HepG2 (cell line): ENCODE measurements around the gene COL26A1. TPM values are rescaled to one million over a fixed set of nuclear protein-coding genes. Genes with fewer than 3 reads are reported as not detected.
A peak's percentile ranks its signal among the peaks of the same experiment; 100 is the strongest.

Experiments
- ARHGAP35 ChIP-seq: sonication (generic); formaldehyde crosslinking; IDR thresholded peaks from 2 replicates; pipeline ENCODE4 v1.9.0; 2022; ENCODE audit warnings: mild to moderate bottlenecking, inconsistent platforms, moderate library complexity, missing genetic modification reagents, borderline replicate concordance
- BRD4 ChIP-seq: sonication (generic); formaldehyde crosslinking; IDR thresholded peaks from 2 replicates; pipeline ENCODE4 v1.4.0; 2020; ENCODE audit warnings: missing genetic modification reagents
- FOSL2 ChIP-seq: sonication (generic); formaldehyde crosslinking; IDR thresholded peaks from 2 replicates; pipeline ENCODE4 v1.4.0; 2020; ENCODE audit warnings: missing genetic modification reagents
- FOXC1 ChIP-seq: sonication (generic); formaldehyde crosslinking; IDR thresholded peaks from 2 replicates; pipeline ENCODE4 v1.8.0; 2022; ENCODE audit warnings: mild to moderate bottlenecking, missing genetic modification reagents, borderline replicate concordance
- FOXO1 ChIP-seq: sonication (generic); formaldehyde crosslinking; IDR thresholded peaks from 2 replicates; pipeline ENCODE4 v1.4.0; 2020; ENCODE audit warnings: missing genetic modification reagents
- HIVEP1 ChIP-seq: sonication (generic); formaldehyde crosslinking; IDR thresholded peaks from 2 replicates; pipeline ENCODE4 v1.4.0; 2020; ENCODE audit warnings: mild to moderate bottlenecking, missing genetic modification reagents
- IKZF4 ChIP-seq: sonication (generic); formaldehyde crosslinking; IDR thresholded peaks from 2 replicates; pipeline ENCODE4 v1.5.1; 2020; ENCODE audit warnings: borderline replicate concordance, mild to moderate bottlenecking, low read depth, missing genetic modification reagents; ENCODE audit errors: not compliant biosample characterization
- KAT2B ChIP-seq: fragments of 150-350 bp; IDR thresholded peaks from 2 replicates; pipeline ENCODE4 v1.6.1; 2014; ENCODE audit warnings: low read depth, low read length, borderline replicate concordance
- KDM5A ChIP-seq: fragments of 200-600 bp; sonication (generic); IDR thresholded peaks from 2 replicates; pipeline ENCODE4 v1.7.0; 2018; ENCODE audit warnings: antibody characterized with exemption, mild to moderate bottlenecking, low read length, borderline replicate concordance
- KDM5B ChIP-seq: sonication (generic); formaldehyde crosslinking; IDR thresholded peaks from 2 replicates; pipeline ENCODE4 v1.4.0; 2020; ENCODE audit warnings: missing genetic modification reagents, mild to moderate bottlenecking, borderline replicate concordance
- PITX1 ChIP-seq: sonication (generic); formaldehyde crosslinking; IDR thresholded peaks from 2 replicates; pipeline ENCODE4 v1.5.1; 2020; ENCODE audit warnings: mild to moderate bottlenecking, missing genetic modification reagents
- SP1 ChIP-seq, 2 experiments: fragments of 450-650 bp in 1 of 2; sonication (generic) in 1 of 2; formaldehyde crosslinking in 1 of 2; IDR thresholded peaks; 2 replicates each; pipeline versions ENCODE4 v1.4.0 to v1.6.1; 2016 to 2020; ENCODE audit warnings: missing genetic modification reagents in 1 of 2
- ZKSCAN1 ChIP-seq: fragments of 150-350 bp; IDR thresholded peaks from 2 replicates; pipeline ENCODE4 v1.6.1; 2014; ENCODE audit warnings: low read length
- ZKSCAN5 ChIP-seq: sonication (generic); formaldehyde crosslinking; IDR thresholded peaks from 2 replicates; pipeline ENCODE4 v1.5.1; 2020; ENCODE audit warnings: mild to moderate bottlenecking, missing genetic modification reagents
- ZNF549 ChIP-seq: sonication (generic); formaldehyde crosslinking; IDR thresholded peaks from 2 replicates; pipeline ENCODE4 v1.5.0; 2020; ENCODE audit warnings: missing genetic modification reagents
- ZNF550 ChIP-seq: sonication (generic); formaldehyde crosslinking; IDR thresholded peaks from 2 replicates; pipeline ENCODE4 v1.4.0; 2020; ENCODE audit warnings: mild to moderate bottlenecking, missing genetic modification reagents, borderline replicate concordance
- ZNF564 ChIP-seq: sonication (generic); formaldehyde crosslinking; IDR thresholded peaks from 2 replicates; pipeline ENCODE4 v1.8.1; 2023; ENCODE audit warnings: mild to moderate bottlenecking, missing genetic modification reagents
- ZNF709 ChIP-seq: sonication (generic); formaldehyde crosslinking; IDR thresholded peaks from 2 replicates; pipeline ENCODE4 v1.5.0; 2020; ENCODE audit warnings: mild to moderate bottlenecking, missing genetic modification reagents
- ZSCAN29 ChIP-seq: sonication (generic); formaldehyde crosslinking; conservative IDR thresholded peaks from 2 replicates; pipeline ENCODE4 v1.4.0; 2020; ENCODE audit warnings: mild to moderate bottlenecking, missing genetic modification reagents
- polyA plus RNA-seq, 8 experiments: library from polyadenylated mRNA; depleted of rRNA in 3 of 8; stranded (reverse) in 7 of 8; unstranded in 1 of 8; fragments of >200 nt; fragmentation: Illumina TruSeq in 4 of 8; extraction: Trizol in 4 of 8; gene quantifications; 2 replicates each; pipeline versions ENCODE4 v1.2.1 to v1.2.3, GENCODE V29; 2011 to 2016; ENCODE audit warnings: low read depth in 4 of 8, missing spikeins in 1 of 8, mixed read lengths in 1 of 8; ENCODE audit not compliant: insufficient read depth in 1 of 8
- total RNA-seq, 5 experiments: library from RNA; depleted of rRNA; stranded (reverse); fragments of >200 nt; fragmentation: Illumina TruSeq; extraction: Trizol; gene quantifications; 2 replicates each; pipeline ENCODE4 v1.2.3, GENCODE V29; 2016; ENCODE audit warnings: low read depth in 1 of 5
- TF ChIP-seq, protein P1 (sequence below): sonication (generic); formaldehyde crosslinking; IDR thresholded peaks from 2 replicates; pipeline ENCODE4 v1.8.1; 2023; ENCODE audit warnings: mild to moderate bottlenecking, inconsistent platforms, moderate library complexity, missing genetic modification reagents, borderline replicate concordance
- TF ChIP-seq, protein P2 (sequence below): sonication (generic); formaldehyde crosslinking; IDR thresholded peaks from 2 replicates; pipeline ENCODE4 v1.4.0; 2020; ENCODE audit warnings: missing genetic modification reagents, borderline replicate concordance
- TF ChIP-seq, protein P3 (sequence below): sonication (generic); formaldehyde crosslinking; IDR thresholded peaks from 2 replicates; pipeline ENCODE4 v1.5.0; 2020; ENCODE audit warnings: missing genetic modification reagents
- TF ChIP-seq, protein P4 (sequence below): sonication (generic); formaldehyde crosslinking; IDR thresholded peaks from 2 replicates; pipeline ENCODE4 v1.4.0; 2020; ENCODE audit warnings: mild to moderate bottlenecking, low read depth, missing genetic modification reagents
- TF ChIP-seq, protein P5 (sequence below): IDR thresholded peaks from 2 replicates; pipeline ENCODE4 v1.6.1; 2016; ENCODE audit warnings: missing genetic modification reagents, missing compliant biosample characterization

Gene COL26A1
- total and polyA plus RNA-seq, 2 of the 13 experiments (the other 11 are each of a cell fraction or from before 2014, with no cell fraction given): 7.8 to 9.2 TPM

DNA sequence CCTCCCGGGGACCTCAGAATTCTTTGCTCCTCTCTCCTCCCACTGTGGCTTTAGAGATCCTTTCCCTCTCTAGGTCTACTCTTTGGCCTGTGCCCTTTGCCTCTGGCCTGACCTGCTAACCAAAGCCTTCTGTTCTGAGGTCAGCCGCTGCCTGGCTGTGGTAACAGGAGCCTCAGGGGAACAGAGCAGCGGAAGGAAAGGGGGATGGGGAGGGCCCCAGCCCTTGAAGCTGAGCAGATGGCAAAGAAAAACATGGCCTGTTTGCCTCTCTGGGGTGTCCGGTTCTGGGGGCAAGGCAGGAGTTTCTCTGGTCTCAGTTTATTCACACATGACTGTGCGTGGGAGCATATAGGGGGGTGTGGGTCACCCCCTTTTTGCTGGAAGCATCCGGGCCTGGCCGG, 28.2 kb downstream of the COL26A1 start (continued):
- TF ChIP-seq, protein P1, sequence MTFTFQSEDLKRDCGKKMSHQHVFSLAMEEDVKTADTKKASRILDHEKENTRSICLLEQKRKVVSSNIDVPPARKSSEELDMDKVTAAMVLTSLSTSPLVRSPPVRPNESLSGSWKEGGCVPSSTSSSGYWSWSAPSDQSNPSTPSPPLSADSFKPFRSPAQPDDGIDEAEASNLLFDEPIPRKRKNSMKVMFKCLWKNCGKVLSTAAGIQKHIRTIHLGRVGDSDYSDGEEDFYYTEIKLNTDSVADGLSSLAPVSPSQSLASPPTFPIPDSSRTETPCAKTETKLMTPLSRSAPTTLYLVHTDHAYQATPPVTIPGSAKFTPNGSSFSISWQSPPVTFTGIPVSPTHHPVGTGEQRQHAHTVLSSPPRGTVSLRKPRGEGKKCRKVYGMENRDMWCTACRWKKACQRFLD (CRISPR knock-in tag): no peak
- no peak for TF ChIP-seq ZKSCAN1
- TF ChIP-seq FOXO1 (CRISPR knock-in tag): peak; percentile 81
- no peak for TF ChIP-seq FOXC1 (CRISPR knock-in tag)
- TF ChIP-seq BRD4 (CRISPR knock-in tag): 0 out of 2 replicates have a peak, but pooled peaks have one; percentile 44
- TF ChIP-seq HIVEP1 (CRISPR knock-in tag): no peak
- no peak for TF ChIP-seq ZNF709 (CRISPR knock-in tag)
- TF ChIP-seq, protein P2, sequence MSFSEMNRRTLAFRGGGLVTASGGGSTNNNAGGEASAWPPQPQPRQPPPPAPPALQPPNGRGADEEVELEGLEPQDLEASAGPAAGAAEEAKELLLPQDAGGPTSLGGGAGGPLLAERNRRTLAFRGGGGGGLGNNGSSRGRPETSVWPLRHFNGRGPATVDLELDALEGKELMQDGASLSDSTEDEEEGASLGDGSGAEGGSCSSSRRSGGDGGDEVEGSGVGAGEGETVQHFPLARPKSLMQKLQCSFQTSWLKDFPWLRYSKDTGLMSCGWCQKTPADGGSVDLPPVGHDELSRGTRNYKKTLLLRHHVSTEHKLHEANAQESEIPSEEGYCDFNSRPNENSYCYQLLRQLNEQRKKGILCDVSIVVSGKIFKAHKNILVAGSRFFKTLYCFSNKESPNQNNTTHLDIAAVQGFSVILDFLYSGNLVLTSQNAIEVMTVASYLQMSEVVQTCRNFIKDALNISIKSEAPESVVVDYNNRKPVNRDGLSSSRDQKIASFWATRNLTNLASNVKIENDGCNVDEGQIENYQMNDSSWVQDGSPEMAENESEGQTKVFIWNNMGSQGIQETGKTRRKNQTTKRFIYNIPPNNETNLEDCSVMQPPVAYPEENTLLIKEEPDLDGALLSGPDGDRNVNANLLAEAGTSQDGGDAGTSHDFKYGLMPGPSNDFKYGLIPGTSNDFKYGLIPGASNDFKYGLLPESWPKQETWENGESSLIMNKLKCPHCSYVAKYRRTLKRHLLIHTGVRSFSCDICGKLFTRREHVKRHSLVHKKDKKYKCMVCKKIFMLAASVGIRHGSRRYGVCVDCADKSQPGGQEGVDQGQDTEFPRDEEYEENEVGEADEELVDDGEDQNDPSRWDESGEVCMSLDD (CRISPR knock-in tag): peak; percentile 63; the same call in 1 of the 2 replicates
- no peak for TF ChIP-seq KAT2B
- TF ChIP-seq KDM5A: no peak
- peak; percentile 86 for TF ChIP-seq PITX1 (CRISPR knock-in tag)
- no peak for TF ChIP-seq ZNF549
- TF ChIP-seq, protein P3, sequence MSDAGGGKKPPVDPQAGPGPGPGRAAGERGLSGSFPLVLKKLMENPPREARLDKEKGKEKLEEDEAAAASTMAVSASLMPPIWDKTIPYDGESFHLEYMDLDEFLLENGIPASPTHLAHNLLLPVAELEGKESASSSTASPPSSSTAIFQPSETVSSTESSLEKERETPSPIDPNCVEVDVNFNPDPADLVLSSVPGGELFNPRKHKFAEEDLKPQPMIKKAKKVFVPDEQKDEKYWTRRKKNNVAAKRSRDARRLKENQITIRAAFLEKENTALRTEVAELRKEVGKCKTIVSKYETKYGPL (CRISPR knock-in tag): no peak
- no peak for TF ChIP-seq SP1 (IDR thresholded peaks at IDR 0.05)
- peak; percentile 50; the same call in 1 of the 2 replicates for TF ChIP-seq SP1 (CRISPR knock-in tag; IDR thresholded peaks at IDR 0.05)
- no peak for TF ChIP-seq ARHGAP35 (CRISPR knock-in tag)
- TF ChIP-seq IKZF4 (CRISPR knock-in tag): no peak
- TF ChIP-seq, protein P4, sequence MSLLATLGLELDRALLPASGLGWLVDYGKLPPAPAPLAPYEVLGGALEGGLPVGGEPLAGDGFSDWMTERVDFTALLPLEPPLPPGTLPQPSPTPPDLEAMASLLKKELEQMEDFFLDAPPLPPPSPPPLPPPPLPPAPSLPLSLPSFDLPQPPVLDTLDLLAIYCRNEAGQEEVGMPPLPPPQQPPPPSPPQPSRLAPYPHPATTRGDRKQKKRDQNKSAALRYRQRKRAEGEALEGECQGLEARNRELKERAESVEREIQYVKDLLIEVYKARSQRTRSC: no peak
- TF ChIP-seq ZNF564: peak; percentile 84; the same call in 1 of the 2 replicates
- TF ChIP-seq, protein P5, sequence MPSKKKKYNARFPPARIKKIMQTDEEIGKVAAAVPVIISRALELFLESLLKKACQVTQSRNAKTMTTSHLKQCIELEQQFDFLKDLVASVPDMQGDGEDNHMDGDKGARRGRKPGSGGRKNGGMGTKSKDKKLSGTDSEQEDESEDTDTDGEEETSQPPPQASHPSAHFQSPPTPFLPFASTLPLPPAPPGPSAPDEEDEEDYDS (CRISPR knock-in tag): peak; percentile 64
- no peak for TF ChIP-seq ZSCAN29 (CRISPR knock-in tag)
- no peak for TF ChIP-seq KDM5B (CRISPR knock-in tag)
- no peak for TF ChIP-seq ZNF550 (CRISPR knock-in tag)
- TF ChIP-seq ZKSCAN5 (CRISPR knock-in tag): no peak
- TF ChIP-seq FOSL2: 0 out of 2 replicates have a peak, but pooled peaks have one; percentile 30
